K562 (cell line): Measurements from ENCODE around the gene GOLT1A. TPM values are rescaled to one million over a fixed set of nuclear protein-coding genes. Genes with fewer than 3 reads are reported as not detected.

Experiments
- CUX1 ChIP-seq: fragments of 200-800 bp; sonication (Bioruptor generic); IDR thresholded peaks from 2 replicates; pipeline ENCODE4 v1.6.1; 2016; ENCODE audit warnings: missing genetic modification characterization, missing compliant biosample characterization
- FIP1L1 ChIP-seq: fragments of 200-400 bp; formaldehyde crosslinking; IDR thresholded peaks from 2 replicates; pipeline ENCODE4 v1.6.1; 2018; ENCODE audit warnings: mild to moderate bottlenecking, low read depth, low read length; ENCODE audit not compliant: poor library complexity, severe bottlenecking
- FOXA3 ChIP-seq, 2 experiments: fragments of 450-650 bp in 1 of 2; sonication (generic) in 1 of 2; formaldehyde crosslinking; IDR thresholded peaks in 1 of 2; conservative IDR thresholded peaks in 1 of 2; 2 replicates each; pipeline versions ENCODE4 v1.4.0 to v1.8.0; 2020 to 2022; ENCODE audit warnings: mild to moderate bottlenecking in 2 of 2, missing genetic modification reagents in 1 of 2
- HNRNPK ChIP-seq: fragments of 200-400 bp; formaldehyde crosslinking; IDR thresholded peaks from one replicate; pipeline ENCODE4 v1.6.1; 2018; ENCODE audit warnings: mild to moderate bottlenecking, low read depth, low read length; ENCODE audit not compliant: poor library complexity, severe bottlenecking
- MEF2A ChIP-seq: IDR thresholded peaks from 2 replicates; pipeline ENCODE4 v1.6.1; 2011; ENCODE audit warnings: low read depth, mild to moderate bottlenecking, low read length, moderate library complexity; ENCODE audit not compliant: control insufficient read depth
- NCOA4 ChIP-seq: fragments of 450-650 bp; IDR thresholded peaks from 2 replicates; pipeline ENCODE4 v1.6.1; 2018; ENCODE audit warnings: mild to moderate bottlenecking; ENCODE audit not compliant: partially characterized antibody
- NR4A1 ChIP-seq, 2 experiments: fragments of 250-450 bp in 1 of 2; fragments of 450-650 bp in 1 of 2; sonication (Bioruptor Pico) in 1 of 2; IDR thresholded peaks; 2 replicates each; pipeline versions ENCODE4 v1.4.0 to v1.6.1; 2016 to 2020; ENCODE audit warnings: mild to moderate bottlenecking in 2 of 2, missing compliant biosample characterization in 1 of 2, missing genetic modification characterization in 1 of 2, moderate library complexity in 1 of 2
- PATZ1 ChIP-seq: fragments of 250-450 bp; sonication (Bioruptor Pico); IDR thresholded peaks from 2 replicates; pipeline ENCODE4 v1.5.0; 2020; ENCODE audit warnings: mild to moderate bottlenecking, borderline replicate concordance
- RAD21 ChIP-seq, 2 experiments: fragments of 250-450 bp in 1 of 2; fragments of 450-650 bp in 1 of 2; sonication (Bioruptor Pico) in 1 of 2; formaldehyde crosslinking in 1 of 2; IDR thresholded peaks in 1 of 2; conservative IDR thresholded peaks in 1 of 2; 2 replicates each; pipeline versions ENCODE4 v1.4.0 to v1.8.0; 2020 to 2022; ENCODE audit warnings: mild to moderate bottlenecking in 2 of 2, moderate library complexity in 1 of 2
- TFAP4 ChIP-seq: sonication (generic); formaldehyde crosslinking; IDR thresholded peaks from 2 replicates; pipeline ENCODE4 v1.8.0; 2022; ENCODE audit warnings: missing genetic modification reagents, mild to moderate bottlenecking, moderate library complexity, borderline replicate concordance
- WHSC1 ChIP-seq: IDR thresholded peaks from one replicate; pipeline ENCODE4 v1.6.1; 2012; ENCODE audit warnings: low read length, control low read depth, inconsistent platforms
- ZNF41 ChIP-seq: fragments of 250-450 bp; sonication (Bioruptor Pico); conservative IDR thresholded peaks from 2 replicates; pipeline ENCODE4 v1.4.0; 2020; ENCODE audit warnings: mild to moderate bottlenecking
- ZNF695 ChIP-seq: fragments of 450-650 bp; formaldehyde crosslinking; IDR thresholded peaks from 2 replicates; pipeline ENCODE4 v1.4.0; 2020; ENCODE audit warnings: mild to moderate bottlenecking, moderate library complexity
- ZNF699 ChIP-seq: fragments of 250-450 bp; sonication (Bioruptor Pico); IDR thresholded peaks from 2 replicates; pipeline ENCODE4 v1.8.0; 2021; ENCODE audit warnings: mild to moderate bottlenecking, moderate library complexity; ENCODE audit not compliant: insufficient replicate concordance
- ZNF79 ChIP-seq: fragments of 250-450 bp; sonication (Bioruptor Pico); IDR thresholded peaks from 2 replicates; pipeline ENCODE4 v1.4.0; 2020; ENCODE audit warnings: low read depth, mild to moderate bottlenecking, moderate library complexity
- polyA plus RNA-seq, 8 experiments: library from polyadenylated mRNA; depleted of rRNA in 4 of 8; stranded (reverse) in 5 of 8; unstranded in 3 of 8; fragments of >200 nt; fragmentation: Nextera tagmentation in 2 of 8; fragmentation: Illumina TruSeq in 1 of 8; extraction: Ambion mirVana in 2 of 8; extraction: Trizol in 1 of 8; gene quantifications; 2 replicates each; pipeline versions ENCODE4 v1.2.1 to v1.2.3, GENCODE V29; 2011 to 2014; ENCODE audit warnings: inconsistent platforms in 1 of 8, missing spikeins in 1 of 8
- total RNA-seq, 7 experiments: library from RNA; depleted of rRNA in 6 of 7; stranded (reverse); fragments of >200 nt in 6 of 7; fragmentation: Illumina TruSeq in 2 of 7; extraction: Trizol in 2 of 7; gene quantifications; 2 replicates each; pipeline versions ENCODE4 v1.2.1 to v1.2.3, GENCODE V29; 2011 to 2021; ENCODE audit warnings: low replicate concordance in 1 of 7
- TF ChIP-seq, protein P1 (sequence below): fragments of 250-450 bp; sonication (Bioruptor Pico); IDR thresholded peaks from 2 replicates; pipeline ENCODE4 v1.8.0; 2022; ENCODE audit warnings: inconsistent platforms

Gene GOLT1A
- total and polyA plus RNA-seq, 9 of the 15 experiments (the other 6 are each of a cell fraction or from before 2014, with no cell fraction given), result not detected

GRCh38 chr1:204171751-204172178 is 42.0 kb downstream of the GOLT1A start (continued):
- TF ChIP-seq CUX1 (CRISPR knock-in tag), result peak; percentile 94; the same call in 1 of the 2 replicates
- no peak for TF ChIP-seq FIP1L1
- TF ChIP-seq ZNF695 (CRISPR knock-in tag), result peak; percentile 95
- no peak for TF ChIP-seq HNRNPK
- no peak for TF ChIP-seq MEF2A
- TF ChIP-seq NCOA4, result no peak
- TF ChIP-seq ZNF79 (CRISPR knock-in tag), result peak; percentile 94
- TF ChIP-seq FOXA3 (CRISPR knock-in tag; conservative IDR thresholded peaks at IDR 0.05 in 1 of 2, IDR thresholded peaks at IDR 0.05 in 1 of 2), result peak; percentile 46 to 65; a peak in 3 of 4 replicates
- peak; percentile 88 for TF ChIP-seq ZNF41 (CRISPR knock-in tag)
- TF ChIP-seq, protein P1, sequence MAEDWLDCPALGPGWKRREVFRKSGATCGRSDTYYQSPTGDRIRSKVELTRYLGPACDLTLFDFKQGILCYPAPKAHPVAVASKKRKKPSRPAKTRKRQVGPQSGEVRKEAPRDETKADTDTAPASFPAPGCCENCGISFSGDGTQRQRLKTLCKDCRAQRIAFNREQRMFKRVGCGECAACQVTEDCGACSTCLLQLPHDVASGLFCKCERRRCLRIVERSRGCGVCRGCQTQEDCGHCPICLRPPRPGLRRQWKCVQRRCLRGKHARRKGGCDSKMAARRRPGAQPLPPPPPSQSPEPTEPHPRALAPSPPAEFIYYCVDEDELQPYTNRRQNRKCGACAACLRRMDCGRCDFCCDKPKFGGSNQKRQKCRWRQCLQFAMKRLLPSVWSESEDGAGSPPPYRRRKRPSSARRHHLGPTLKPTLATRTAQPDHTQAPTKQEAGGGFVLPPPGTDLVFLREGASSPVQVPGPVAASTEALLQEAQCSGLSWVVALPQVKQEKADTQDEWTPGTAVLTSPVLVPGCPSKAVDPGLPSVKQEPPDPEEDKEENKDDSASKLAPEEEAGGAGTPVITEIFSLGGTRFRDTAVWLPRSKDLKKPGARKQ, result no peak
- TF ChIP-seq NR4A1 (CRISPR knock-in tag; IDR thresholded peaks at IDR 0.05), result peak; percentile 95; the same call in 1 of the 2 replicates
- TF ChIP-seq NR4A1 (tag; IDR thresholded peaks at IDR 0.05), result peak; percentile 96
- no peak for TF ChIP-seq TFAP4 (CRISPR knock-in tag)
- TF ChIP-seq WHSC1, result no peak
- TF ChIP-seq RAD21 (CRISPR knock-in tag; conservative IDR thresholded peaks at IDR 0.05 in 1 of 2, IDR thresholded peaks at IDR 0.05 in 1 of 2), result 0 out of 4 replicates have a peak, but pooled peaks of 1 of the 2 experiments have one; percentile 21
- no peak for TF ChIP-seq ZNF699 (CRISPR knock-in tag)
- TF ChIP-seq PATZ1 (CRISPR knock-in tag), result 0 out of 2 replicates have a peak, but pooled peaks have one; percentile 74
